ENCODE measurements around the gene PELO. TPM values are rescaled to one million over a fixed set of nuclear protein-coding genes. Genes with fewer than 3 reads are reported as not detected.
A peak's percentile ranks its signal among the peaks of the same experiment; 100 is the strongest.

The PELO gene
- total and polyA plus RNA-seq, 9 of the 15 experiments (the other 6 are each of a cell fraction or from before 2014, with no cell fraction given): 5.8 to 14.6 (median 9.6) TPM

- no peak for TF ChIP-seq EWSR1 (IDR thresholded peaks at IDR 0.05; ENCODE audit: borderline replicate concordance, low read depth, partially characterized antibody)
- TF ChIP-seq ZFP1 (CRISPR knock-in tag; IDR thresholded peaks at IDR 0.05): no peak
- TF ChIP-seq EP400 (IDR thresholded peaks at IDR 0.05): peak; percentile 85
- peak; percentile 33; the same call in 1 of the 2 replicates for TF ChIP-seq MTA3 (IDR thresholded peaks at IDR 0.05; ENCODE audit: borderline replicate concordance)
- no peak for TF ChIP-seq ZNF274 (IDR thresholded peaks at IDR 0.05; ENCODE audit: borderline replicate concordance, low read depth, low read length)
- no peak for TF ChIP-seq TRIM28 (IDR thresholded peaks at IDR 0.05)
- TF ChIP-seq, protein P1, sequence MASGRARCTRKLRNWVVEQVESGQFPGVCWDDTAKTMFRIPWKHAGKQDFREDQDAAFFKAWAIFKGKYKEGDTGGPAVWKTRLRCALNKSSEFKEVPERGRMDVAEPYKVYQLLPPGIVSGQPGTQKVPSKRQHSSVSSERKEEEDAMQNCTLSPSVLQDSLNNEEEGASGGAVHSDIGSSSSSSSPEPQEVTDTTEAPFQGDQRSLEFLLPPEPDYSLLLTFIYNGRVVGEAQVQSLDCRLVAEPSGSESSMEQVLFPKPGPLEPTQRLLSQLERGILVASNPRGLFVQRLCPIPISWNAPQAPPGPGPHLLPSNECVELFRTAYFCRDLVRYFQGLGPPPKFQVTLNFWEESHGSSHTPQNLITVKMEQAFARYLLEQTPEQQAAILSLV (tag; IDR thresholded peaks at IDR 0.05): no peak
- no peak for TF ChIP-seq NR3C1 (CRISPR knock-in tag; IDR thresholded peaks at IDR 0.05)
- no peak for TF ChIP-seq DDX20 (tag; IDR thresholded peaks at IDR 0.05; ENCODE audit: low read depth)
- TF ChIP-seq GATAD2A (IDR thresholded peaks at IDR 0.05): no peak
- no peak for TF ChIP-seq BRF2 (IDR thresholded peaks at IDR 0.05; ENCODE audit: borderline replicate concordance, insufficient read depth, insufficient read length)
- TF ChIP-seq CBFA2T3 (IDR thresholded peaks at IDR 0.05): no peak
- TF ChIP-seq REST (IDR thresholded peaks at IDR 0.05; ENCODE audit: borderline replicate concordance): no peak
- TF ChIP-seq REST (CRISPR knock-in tag; IDR thresholded peaks at IDR 0.05; ENCODE audit: low read depth): no peak
- TF ChIP-seq MTA1 (IDR thresholded peaks at IDR 0.05; ENCODE audit: borderline replicate concordance): no peak
- TF ChIP-seq MLX (CRISPR knock-in tag; conservative IDR thresholded peaks at IDR 0.05): no peak
- no peak for TF ChIP-seq ZNF224 (CRISPR knock-in tag; IDR thresholded peaks at IDR 0.05)
- TF ChIP-seq MAFK (IDR thresholded peaks at IDR 0.05; ENCODE audit: low read length): peak; percentile 66
- TF ChIP-seq NUFIP1 (IDR thresholded peaks at IDR 0.05; ENCODE audit: partially characterized antibody): no peak
These were observed 12.9 kb downstream of the PELO start (continued) for GRCh38 chr5:52800394-52801213.
